Activated CD4-positive, alpha-beta T cell treated with anti-CD3 and anti-CD28 coated beads for 24 hours (primary cell): ENCODE measurements around the gene LRRIQ3.

Source experiments
- DNase-seq, 2 donors: peaks; one replicate each; pipeline ENCODE4 v3.0.0-alpha.2; 2020; ENCODE audit warnings: low read depth in 2 of 2

The LRRIQ3 gene

DNA sequence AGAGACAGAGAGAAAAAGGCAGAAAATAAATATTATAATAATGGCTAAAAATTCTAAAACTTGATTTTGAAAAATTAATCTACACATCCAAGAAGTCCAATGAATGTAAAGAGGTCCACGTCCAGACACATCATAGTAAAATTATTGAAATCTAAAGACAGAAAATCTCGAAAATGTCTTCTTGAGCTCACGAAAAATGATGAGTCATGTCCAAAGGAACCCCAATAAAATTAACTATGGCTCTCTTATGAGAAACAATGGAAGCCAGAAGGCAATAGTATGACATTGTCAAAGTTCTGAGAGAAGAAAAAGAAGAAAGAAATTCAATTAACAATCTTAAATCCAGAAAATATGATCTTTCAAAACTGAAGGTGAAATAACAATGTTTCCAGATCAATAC lies 84.6 kb downstream of the LRRIQ3 start:
- DNase-seq, result no peak

DNA sequence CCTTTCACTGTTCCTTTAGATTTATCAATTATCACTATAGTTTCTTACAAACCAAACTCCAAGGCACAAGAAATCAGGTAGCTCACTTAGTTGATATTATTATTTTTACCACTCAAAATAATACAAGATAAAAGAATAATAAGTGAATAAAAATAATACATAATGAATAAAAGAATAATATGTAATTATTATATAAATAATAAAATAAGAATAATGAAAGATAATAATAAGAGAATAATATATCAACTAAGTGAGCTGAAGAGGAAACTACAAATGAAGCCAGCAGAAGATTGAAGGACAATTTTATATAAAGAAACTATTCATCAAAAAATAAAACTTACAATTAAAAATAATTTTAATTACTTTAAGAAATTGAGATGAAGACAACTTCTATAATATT lies 90.6 kb downstream of the LRRIQ3 start:
- no peak for DNase-seq

DNA sequence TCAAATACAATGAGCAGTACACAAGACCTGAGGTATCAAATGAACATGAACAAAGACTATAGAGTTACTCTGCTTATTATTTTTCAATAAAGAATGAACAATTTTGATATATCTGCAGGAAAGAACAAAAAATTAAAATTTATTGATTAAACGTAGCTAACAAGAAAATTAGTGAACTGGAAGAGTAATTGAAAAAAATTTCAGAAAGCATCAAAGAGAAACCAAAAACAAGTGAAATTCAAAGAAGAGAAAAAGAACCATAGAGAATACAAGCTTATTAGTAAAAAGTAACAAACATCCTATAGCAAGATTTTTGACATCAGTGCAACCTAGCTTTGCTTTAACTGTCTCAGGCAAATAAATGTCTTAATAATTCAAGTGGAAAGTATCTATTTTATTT lies 106.6 kb downstream of the LRRIQ3 start:
- DNase-seq, result no peak

DNA sequence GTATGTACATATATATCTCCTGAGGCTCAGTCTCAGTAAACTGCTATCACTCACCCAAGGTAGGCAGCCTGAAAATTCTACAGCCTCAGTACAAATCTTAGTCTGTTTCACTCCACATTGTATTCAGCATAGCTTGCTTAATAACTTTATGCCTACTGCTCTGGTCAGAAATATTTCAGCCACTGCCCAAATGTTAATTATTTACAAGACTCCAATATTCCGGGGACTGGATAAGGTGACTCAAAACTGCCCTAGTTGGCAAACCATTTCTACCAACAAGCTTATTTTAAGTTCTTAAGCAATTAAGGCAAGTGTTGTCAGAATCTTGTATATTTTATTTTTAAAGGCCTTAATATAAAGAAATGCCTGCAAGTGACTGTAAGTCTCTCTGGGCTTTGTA lies 114.8 kb downstream of the LRRIQ3 start:
- no peak for DNase-seq

DNA sequence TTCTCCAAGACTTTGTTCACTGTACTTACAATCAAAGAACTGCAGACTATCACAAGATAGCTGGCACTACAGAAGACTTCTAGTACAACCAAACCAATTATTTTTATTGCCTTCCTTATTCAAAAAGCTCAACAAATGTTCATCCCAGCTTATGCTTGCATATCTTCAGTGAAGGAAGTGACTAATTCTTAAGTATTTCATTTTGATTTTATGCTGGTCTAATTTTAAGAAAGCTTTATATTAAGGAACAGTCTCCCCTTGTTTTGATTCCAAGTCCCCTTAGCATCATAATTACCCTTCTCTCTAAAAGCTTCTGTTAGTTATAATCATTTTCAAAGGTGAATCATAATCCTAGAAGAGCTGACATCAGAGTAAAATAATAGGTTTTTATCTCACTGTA lies 132.9 kb downstream of the LRRIQ3 start:
- DNase-seq, result no peak

DNA sequence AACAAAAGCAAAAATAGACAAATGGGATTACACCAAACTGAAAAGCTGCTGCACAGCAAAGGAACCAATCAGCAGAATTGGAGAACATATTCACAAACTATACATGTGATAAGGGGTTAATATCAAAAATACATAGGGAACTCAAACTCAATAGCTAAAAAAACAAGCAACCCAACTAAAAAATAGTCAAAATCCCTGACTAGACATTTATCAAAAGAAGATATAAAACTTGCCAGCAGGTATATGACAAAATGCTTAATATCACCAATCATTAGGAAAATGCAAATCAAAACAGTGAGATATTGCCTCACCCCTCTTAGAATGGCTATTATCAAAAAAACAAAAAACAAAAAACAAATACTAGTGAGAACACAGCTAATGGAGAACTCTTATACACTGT lies 140.3 kb downstream of the LRRIQ3 start:
- no peak for DNase-seq

DNA sequence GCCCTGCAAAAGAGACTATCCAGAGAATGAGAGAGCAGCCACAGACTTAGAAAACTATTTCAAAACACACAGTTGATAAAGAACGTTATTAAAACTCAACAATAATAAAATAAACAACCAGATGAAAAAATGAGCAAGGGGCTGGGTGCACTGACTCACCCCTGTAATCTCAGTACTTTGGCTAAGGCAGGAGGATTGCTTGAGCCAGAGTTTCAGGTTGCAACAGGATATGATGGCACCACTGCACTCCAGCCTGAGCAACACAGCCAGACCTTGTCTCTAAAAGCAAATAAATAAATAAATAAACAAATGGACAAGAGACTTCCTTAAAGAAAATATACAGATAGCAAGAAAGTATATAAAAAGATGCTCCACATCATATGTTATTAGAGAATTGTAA lies 144.6 kb downstream of the LRRIQ3 start:
- DNase-seq, result no peak

DNA sequence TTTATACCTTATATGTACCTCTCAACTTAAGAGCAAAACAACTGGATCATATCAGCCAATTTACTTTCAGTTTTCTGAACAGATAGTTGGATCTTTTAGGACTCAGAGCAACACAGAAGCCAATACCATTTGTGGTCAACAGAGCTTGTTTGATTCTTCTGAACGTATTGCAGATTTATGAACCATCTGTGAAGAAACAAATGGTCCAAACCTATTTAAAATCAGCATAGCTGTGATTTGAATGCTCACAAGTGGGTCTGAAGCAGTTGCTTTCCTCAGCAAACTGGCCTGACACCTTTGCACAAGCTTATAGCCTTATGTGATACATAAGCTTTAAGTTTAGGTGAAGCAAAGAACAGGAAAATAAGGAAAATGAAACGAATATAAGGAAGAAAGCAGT lies 147.6 kb downstream of the LRRIQ3 start:
- no peak for DNase-seq

DNA sequence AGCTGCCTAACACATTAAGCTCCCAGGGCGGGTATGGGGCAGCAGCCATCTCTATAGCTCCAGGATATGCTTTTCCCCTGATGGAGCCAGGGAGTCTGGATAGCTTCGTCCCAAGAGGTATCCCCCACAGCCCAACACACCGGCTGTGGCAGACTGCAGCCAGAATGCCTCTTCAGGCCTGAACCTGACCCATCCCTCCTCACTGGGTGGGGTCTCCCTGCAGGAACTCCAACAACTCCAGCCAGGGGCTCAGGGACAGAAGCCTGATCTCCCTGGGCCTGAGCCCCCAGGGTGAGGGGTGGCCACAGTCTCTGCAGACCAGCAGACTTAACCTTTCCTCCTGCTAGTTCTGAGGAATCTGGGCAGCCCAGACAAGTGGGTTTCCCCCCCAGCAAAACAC lies 159.9 kb downstream of the LRRIQ3 start:
- no peak for DNase-seq

DNA sequence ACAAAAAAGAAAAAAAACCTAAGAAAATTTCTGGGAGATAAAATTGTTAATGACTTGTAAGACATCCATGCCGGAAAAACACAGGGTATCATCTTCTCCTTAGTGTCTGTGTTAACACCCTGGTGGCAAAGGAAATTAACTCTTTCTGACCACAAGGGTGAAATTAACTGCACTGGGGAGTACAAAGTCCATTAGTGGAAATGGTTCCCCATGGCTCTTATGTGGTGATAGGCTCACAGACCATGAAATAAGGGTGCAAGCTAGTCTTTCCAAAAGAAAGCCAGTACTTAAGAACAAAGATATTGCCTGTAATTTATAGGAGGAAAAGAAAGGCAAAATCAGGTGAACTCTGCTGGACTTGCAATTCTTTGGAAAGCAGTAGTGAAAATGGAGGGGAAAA lies 185.4 kb downstream of the LRRIQ3 start:
- no peak for DNase-seq

DNA sequence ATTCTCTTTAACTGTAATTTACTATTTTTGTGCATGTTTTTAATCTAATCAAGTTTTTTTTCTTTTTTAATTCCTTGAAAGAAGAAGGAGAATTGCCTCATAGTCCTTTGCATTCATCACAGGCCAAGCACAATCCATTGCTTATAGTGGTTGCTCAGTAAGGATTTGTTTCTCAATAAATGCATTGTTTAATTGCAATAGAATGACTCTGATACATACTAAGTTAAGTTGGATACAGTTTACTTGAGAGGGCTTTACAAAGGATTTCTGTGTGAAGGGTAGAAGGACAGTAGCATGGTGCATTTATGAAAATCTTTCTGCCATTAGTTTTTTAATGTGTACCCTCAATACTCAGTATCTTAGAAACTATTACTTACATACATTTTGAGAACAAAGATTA lies 186.2 kb downstream of the LRRIQ3 start:
- no peak for DNase-seq

DNA sequence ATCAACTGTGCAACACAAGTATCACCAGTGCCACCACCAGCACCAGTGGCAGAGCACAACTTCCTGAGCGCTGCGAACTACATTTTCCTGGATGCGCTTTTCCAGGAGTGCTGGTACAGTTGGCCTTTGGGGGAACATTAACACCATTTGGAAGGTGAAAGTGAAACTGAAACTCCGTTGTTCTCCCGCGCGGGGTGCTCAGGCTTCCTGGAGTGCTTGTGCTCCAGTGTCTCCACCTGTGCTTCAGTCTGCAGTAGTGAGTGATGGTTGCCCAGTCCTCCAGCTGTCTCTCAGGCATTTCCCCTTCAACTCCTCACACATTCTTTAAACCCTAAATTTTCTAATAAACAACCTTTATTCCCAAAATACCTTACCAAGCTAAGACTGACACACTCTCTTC lies 187.8 kb downstream of the LRRIQ3 start:
- no peak for DNase-seq

DNA sequence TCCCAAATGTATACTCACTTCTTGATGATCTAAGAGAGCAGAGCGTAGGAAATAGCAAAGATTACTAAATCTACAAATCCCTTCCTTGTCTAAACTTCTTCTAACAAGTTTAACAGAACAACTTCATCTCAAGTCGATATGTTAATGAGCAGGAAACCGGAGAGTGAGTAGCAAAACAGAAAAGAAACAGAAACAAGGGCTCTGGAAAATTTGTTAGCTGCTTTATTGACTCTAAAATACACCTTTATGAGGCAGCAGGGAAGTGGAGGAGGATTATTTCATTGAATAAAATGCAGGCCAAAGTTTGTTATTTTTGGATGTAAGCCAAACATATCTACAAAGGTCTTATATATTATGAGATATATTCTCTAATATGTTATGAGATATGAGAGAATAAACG lies 192.4 kb downstream of the LRRIQ3 start:
- no peak for DNase-seq

DNA sequence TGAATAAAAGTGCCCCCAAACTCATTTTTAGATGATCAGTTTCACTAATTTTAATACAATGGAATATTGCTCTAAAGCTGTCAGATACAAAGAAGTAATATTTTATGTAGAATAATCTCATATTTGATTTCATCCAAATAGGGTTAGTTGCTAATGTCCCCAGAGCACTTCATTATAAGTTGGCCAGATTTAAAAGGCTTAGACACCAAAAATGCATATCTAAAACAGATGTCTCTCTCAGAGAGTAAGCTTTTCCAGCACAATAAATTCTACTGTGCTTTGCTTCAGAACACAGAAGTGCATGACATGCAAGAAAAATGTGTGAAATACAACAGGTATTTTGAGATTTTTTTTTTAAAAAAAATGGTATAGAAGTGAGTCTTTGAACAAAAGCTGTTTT lies 194.2 kb downstream of the LRRIQ3 start:
- no peak for DNase-seq

DNA sequence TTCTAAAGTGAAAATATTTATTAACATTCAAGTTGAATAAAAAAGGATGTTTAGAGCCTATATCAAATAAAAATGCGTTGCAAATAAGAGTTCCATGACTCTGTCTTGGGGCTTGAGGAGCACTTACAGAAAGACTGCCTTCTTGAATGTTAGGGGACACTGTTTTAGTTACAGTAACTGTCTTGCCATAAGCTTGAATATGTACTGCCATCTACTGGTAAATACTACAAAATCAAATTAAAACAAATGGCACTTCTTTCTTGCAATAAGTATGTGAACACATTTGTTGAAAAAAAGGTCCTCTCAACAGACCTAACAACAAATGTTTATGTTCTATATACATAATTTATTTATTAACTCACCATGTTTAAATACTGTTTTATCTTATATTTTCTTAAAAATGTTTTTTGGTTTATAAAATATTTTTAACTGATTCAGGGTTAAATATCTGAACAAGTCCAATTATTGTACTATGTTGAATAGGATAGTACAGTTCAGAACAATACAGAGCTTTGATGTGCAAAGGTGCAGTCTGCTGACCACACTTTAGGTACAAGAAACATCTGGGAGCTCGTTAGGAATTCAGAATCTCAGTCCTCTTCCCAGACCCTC lies 199.5 kb downstream of the LRRIQ3 start:
- no peak for DNase-seq

DNA sequence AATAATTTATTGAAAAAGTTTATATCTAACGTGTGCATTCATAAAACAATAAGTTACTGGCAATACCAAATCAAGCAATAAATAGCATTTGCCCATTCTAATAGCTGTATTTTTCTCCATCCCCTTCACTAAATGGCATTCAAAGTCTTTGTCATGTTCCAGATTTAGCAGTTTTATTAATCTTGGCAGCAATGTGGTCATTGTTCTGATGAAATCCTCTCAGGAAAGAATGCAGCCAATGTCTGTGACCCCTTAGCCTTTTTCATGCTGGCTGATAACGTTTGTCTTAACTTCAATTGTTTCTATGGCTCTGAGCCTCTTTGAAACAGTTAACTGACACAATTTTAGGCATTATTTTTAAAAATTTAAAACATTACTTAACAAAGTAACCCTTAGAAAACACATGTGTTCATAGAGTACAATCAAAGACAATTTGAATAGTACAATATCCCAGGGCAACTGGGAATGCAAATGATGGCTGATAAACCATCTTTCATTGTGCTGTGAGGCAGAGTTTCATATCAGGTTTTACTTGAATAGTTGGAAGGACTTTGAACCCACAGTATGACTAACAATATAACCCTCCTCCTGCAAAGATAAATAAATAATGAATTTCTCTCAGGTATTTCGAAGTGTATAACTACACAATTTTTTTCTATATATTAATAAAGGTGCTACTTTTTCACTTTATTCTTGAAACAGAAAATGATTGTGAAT lies 217.5 kb downstream of the LRRIQ3 start:
- DNase-seq, result no peak

DNA sequence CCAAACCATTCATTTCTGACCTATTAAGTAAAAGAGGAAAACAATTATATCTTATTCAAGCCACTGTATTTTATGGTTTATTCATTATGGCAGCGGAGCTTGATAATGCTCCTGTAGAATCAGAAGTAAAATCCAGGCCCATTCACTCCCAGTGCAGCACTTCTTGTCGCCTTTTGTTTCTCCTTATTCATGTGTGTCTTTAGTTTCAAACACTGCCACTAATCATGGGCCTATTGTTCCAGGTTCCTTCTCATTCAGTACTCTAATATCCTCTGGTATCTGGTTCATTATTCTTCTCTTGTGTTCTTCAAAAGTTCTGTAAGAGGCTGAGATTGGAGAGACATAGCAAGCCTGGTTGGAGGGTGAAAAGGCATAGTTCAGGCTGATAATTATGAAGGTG lies 218.3 kb downstream of the LRRIQ3 start:
- DNase-seq, result no peak

DNA sequence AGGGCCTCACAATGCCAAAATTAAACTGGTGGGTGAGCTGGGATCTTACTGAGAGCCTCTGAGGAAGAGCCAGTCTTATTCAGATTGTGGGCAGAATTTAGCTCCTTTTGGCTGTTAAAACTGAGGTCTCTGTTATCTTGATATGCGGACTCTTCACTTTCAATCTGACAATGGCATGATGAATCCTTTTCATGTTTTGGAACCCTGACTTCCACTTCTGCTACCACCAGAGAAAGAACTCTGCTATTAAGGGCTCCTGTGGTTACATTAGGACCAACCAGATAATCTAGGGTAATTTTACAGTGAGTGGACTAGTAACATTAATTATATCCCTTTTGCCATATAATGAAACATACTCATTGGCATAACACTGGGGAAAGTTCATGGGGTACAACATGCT lies 219.0 kb downstream of the LRRIQ3 start:
- DNase-seq, result no peak
